ENCODE data around the gene CEBPZOS. TPM values are rescaled to one million over a fixed set of nuclear protein-coding genes. Genes with fewer than 3 reads are reported as not detected.

The CEBPZOS gene
- total and polyA plus RNA-seq, 9 of the 15 experiments (the other 6 are each of a cell fraction or from before 2014, with no cell fraction given): 21.7 to 64.8 (median 46.7) TPM

- TF ChIP-seq ZBTB33 (CRISPR knock-in tag; IDR thresholded peaks at IDR 0.05) (0 out of 2 replicates have a peak, but pooled peaks have one; percentile 26), TOE1 (IDR thresholded peaks at IDR 0.05; ENCODE audit: borderline replicate concordance) (peak; percentile 12; the same call in 1 of the 2 replicates), TOE1 (CRISPR knock-in tag; IDR thresholded peaks at IDR 0.05; ENCODE audit: borderline replicate concordance, low read depth) (no peak), ZNF140 (CRISPR knock-in tag; IDR thresholded peaks at IDR 0.05) (no peak), NR0B1 (IDR thresholded peaks at IDR 0.05; ENCODE audit: partially characterized antibody) (no peak), HMG20A (CRISPR knock-in tag; conservative IDR thresholded peaks at IDR 0.05) (no peak), OTX1 (CRISPR knock-in tag; IDR thresholded peaks at IDR 0.05) (no peak), SAFB (IDR thresholded peaks at IDR 0.05; ENCODE audit: borderline replicate concordance, low read depth, low read length) (no peak), PTBP1 (IDR thresholded peaks at IDR 0.05; ENCODE audit: low read depth, low read length) (no peak), ZBTB5 (IDR thresholded peaks at IDR 0.05) (no peak), GATA2 (CRISPR knock-in tag; IDR thresholded peaks at IDR 0.05) (no peak), SRSF9 (IDR thresholded peaks at IDR 0.05; ENCODE audit: borderline replicate concordance, low read depth, low read length) (no peak), ZSCAN29 (IDR thresholded peaks at IDR 0.05) (no peak), U2AF1 (optimal IDR thresholded peaks at IDR 0.05; ENCODE audit: low read depth, low read length) (no peak), ZNF644 (tag; IDR thresholded peaks at IDR 0.05; ENCODE audit: low read depth) (no peak), CTCFL (IDR thresholded peaks at IDR 0.05; ENCODE audit: borderline replicate concordance, insufficient read depth, low read depth, low read length, poor library complexity, severe bottlenecking) (no peak), KLF13 (tag; IDR thresholded peaks at IDR 0.05; ENCODE audit: borderline replicate concordance, low read depth) (no peak)
Measured at GRCh38 chr2:37189452-37190153, 6.7 kb upstream of the CEBPZOS start (continued).
